Spinal cord (tissue), 10 donors: Measurements from ENCODE around the gene MPP1. TPM values are rescaled to one million over a fixed set of nuclear protein-coding genes. Genes with fewer than 3 reads are reported as not detected.
"Not testable (repeated sequence)": the region's sequence is repeated elsewhere in the genome, so short reads cannot be mapped to it uniquely, and the experiment has no call there.

Experiments used
- DNase-seq, 6 donors: peaks; one replicate each; pipeline versions ENCODE4 v3.0.0 to v3.0.0-alpha.2; 2013 to 2015; ENCODE audit warnings: low spot score in 6 of 6, low read depth in 4 of 6
- H3K27ac ChIP-seq: one replicate; pipeline ENCODE4 v1.5.1; 2013; ENCODE audit warnings: low read depth, low read length, control low read depth
- H3K27me3 ChIP-seq: one replicate; pipeline ENCODE4 v1.6.1; 2013; ENCODE audit warnings: low read length; ENCODE audit not compliant: control insufficient read depth, insufficient read depth
- H3K36me3 ChIP-seq: one replicate; pipeline ENCODE4 v1.6.1; 2013; ENCODE audit warnings: low read length; ENCODE audit not compliant: control insufficient read depth, insufficient read depth
- H3K4me1 ChIP-seq: one replicate; pipeline ENCODE4 v1.6.1; 2013; ENCODE audit warnings: low read length; ENCODE audit not compliant: control insufficient read depth, insufficient read depth
- H3K4me3 ChIP-seq: one replicate; pipeline ENCODE4 v1.5.1; 2013; ENCODE audit warnings: low read depth, low read length, control low read depth
- H3K9me3 ChIP-seq: one replicate; pipeline ENCODE4 v1.6.1; 2013; ENCODE audit warnings: low read length; ENCODE audit not compliant: control insufficient read depth, insufficient read depth
- WGBS: methylation state at CpG from one replicate; pipeline ENCODE4 v1.1.5; 2013; ENCODE audit warnings: missing lambda C conversion rate; ENCODE audit not compliant: insufficient coverage; 5-methylcytosine and 5-hydroxymethylcytosine counted together
- polyA plus RNA-seq, 2 donors: library from polyadenylated mRNA; unstranded; fragments of 120-200 nt; gene quantifications; one replicate each; pipeline ENCODE4 v1.2.1, GENCODE V29; 2013; ENCODE audit not compliant: insufficient read length in 2 of 2
- total RNA-seq, 2 donors: library from RNA; depleted of rRNA in 1 of 2; stranded (reverse); fragments of 120-200 nt in 1 of 2; fragments of >200 nt in 1 of 2; gene quantifications; one replicate each; pipeline versions ENCODE4 v1.2.3 to v1.2.4, GENCODE V29; 2013 to 2014
- donor health status: healthy.

The MPP1 gene
- total and polyA plus RNA-seq, 4 donors = 36.6 to 47.2 (median 43.4) TPM

DNA sequence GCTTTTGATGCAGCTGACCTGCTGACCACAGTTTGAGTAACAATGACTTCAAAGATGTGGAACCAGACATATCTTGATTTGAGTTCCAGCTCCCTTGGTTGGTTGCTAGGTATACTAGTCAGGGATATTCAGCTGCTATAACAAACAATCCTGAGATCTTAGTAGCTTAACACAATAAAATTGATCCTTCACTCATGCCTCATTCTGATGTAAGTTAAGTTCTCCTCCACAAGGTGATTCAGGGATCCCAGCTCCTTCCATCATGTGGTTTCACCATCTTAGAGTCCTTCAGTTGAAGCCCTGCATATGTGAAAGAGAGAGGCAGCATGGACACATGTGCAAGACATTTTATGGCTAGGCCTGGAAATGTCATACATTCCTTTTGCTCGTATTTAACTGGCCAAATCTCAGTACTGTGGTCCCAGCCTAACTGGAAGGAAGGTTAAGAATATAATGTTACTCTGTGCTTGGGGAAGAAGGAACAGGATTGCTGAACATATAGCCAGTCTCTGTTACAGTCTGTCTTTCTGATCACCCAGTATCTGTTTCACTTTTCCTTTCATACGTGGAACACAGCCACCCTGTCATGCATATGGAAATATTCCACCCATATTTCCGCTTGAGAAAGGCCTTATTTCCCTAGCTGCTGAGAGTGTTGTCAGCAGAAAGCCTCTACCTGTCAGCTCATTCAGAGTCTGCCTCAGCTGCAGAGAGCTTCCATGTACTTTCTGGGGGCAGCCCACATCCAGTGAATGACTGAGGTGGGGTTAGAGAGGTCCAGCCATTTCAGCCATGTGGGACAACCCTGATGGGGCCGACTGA lies 22.1 kb upstream of the MPP1 start:
- Histone ChIP-seq H3K4me1 (no peaks in the 10 kb centered on the region), H3K27me3 (no peaks in the 10 kb centered on the region), H3K9me3 (no peaks in the 10 kb centered on the region), H3K4me3 (no peak overlapping the region), H3K36me3 (no peaks in the 10 kb centered on the region), H3K27ac (no peak overlapping the region)
- WGBS = 60% methylated on average over 1 of the region's 4 CpGs
- no peak for DNase-seq

DNA sequence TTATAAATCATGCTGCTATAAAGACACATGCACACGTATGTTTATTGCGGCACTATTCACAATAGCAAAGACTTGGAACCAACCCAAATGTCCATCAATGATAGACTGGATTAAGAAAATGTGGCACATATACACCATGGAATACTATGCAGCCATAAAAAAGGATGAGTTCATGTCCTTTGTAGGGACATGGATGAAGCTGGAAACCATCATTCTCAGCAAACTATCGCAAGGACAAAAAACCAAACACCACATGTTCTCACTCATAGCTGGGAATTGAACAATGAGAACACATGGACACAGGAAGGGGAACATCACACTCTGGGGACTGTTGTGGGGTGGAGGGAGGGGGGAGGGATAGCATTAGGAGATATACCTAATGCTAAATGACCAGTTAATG lies 20.3 kb upstream of the MPP1 start:
- H3K4me3 ChIP-seq, H3K4me1 ChIP-seq, H3K27ac ChIP-seq, H3K9me3 ChIP-seq, DNase-seq, H3K27me3 ChIP-seq, H3K36me3 ChIP-seq: not testable (repeated sequence)
- WGBS = no CpG with 5 or more reads among the region's 3 CpGs

DNA sequence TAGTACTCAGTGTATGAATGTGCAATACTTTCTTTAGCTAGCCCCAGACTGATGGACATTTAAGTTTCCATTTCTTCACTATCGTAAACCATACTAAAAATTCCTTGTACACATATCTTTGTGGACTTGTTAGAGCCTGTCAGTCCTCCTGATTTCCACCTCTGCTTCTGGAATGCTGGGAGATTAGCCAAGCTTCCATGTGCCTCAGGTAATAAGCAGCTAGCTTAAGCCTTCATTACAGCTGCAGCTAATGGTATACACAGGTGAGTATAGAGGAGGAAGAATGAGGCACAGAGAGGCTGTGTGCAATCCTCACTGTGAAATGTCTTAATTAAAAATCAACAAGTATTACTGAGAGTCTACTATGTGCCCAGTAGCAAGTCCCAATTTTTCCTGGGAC lies 19.4 kb upstream of the MPP1 start:
- DNase-seq = no peak
- no CpG with 5 or more reads among the region's 1 CpG for WGBS
- Histone ChIP-seq H3K27ac (no peak overlapping the region), H3K4me3 (no peak overlapping the region), H3K27me3 (no peaks in the 10 kb centered on the region), H3K9me3 (no peaks in the 10 kb centered on the region), H3K36me3 (no peaks in the 10 kb centered on the region), H3K4me1 (no peaks in the 10 kb centered on the region)

- WGBS = 72% methylated on average over 3 of the region's 3 CpGs
- H3K36me3 ChIP-seq = no peaks in the 10 kb centered on the region
- no peak overlapping the region for H3K4me3 ChIP-seq
- H3K27ac ChIP-seq = no peak overlapping the region
- DNase-seq = no peak
- H3K27me3 ChIP-seq = no peaks in the 10 kb centered on the region
- no peaks in the 10 kb centered on the region for H3K4me1 ChIP-seq
- H3K9me3 ChIP-seq = no peaks in the 10 kb centered on the region
These were observed 16.7 kb upstream of the MPP1 start for GRCh38 chrX:154822029-154822428.

- no peak for DNase-seq
These were observed 16.2 kb upstream of the MPP1 start for GRCh38 chrX:154821523-154821922.

DNA sequence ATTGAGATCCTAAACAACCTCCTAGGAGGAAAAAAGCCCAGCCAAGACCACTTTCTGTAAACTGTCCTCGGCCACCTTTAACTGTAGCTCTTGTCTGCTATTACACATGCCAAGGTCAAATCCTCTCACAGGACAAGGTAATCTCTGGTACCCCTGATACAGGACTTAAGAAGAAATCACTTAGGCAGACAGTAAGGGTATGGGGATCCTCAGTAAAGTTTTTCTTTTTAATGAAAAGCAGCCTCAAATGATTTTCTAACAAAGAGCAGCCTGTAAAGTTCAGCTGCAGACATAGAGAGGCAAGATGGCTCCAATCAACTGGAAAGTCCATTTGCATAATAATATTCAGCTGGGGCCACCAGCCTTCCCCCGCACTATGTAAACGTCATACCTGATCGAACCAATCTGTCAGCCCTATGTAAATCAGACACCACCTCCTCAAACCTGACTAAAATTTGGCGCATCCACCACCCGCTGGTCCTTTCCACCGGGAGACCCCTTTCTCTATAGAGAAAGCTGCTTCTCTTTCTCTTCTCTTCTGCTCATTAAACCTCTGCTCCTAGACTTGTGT lies 14.6 kb upstream of the MPP1 start:
- DNase-seq = no peak
- 52% methylated on average over 7 of the region's 7 CpGs for WGBS
- no peak overlapping the region for H3K27ac ChIP-seq

More at GRCh38 chrX:154821523-154821922, 16.2 kb upstream of the MPP1 start:
- no peaks in the 10 kb centered on the region for H3K36me3 ChIP-seq
- H3K4me3 ChIP-seq = no peak overlapping the region
- H3K9me3 ChIP-seq = no peaks in the 10 kb centered on the region
- H3K27ac ChIP-seq = no peak overlapping the region
- H3K4me1 ChIP-seq = no peaks in the 10 kb centered on the region
- no peaks in the 10 kb centered on the region for H3K27me3 ChIP-seq

DNA sequence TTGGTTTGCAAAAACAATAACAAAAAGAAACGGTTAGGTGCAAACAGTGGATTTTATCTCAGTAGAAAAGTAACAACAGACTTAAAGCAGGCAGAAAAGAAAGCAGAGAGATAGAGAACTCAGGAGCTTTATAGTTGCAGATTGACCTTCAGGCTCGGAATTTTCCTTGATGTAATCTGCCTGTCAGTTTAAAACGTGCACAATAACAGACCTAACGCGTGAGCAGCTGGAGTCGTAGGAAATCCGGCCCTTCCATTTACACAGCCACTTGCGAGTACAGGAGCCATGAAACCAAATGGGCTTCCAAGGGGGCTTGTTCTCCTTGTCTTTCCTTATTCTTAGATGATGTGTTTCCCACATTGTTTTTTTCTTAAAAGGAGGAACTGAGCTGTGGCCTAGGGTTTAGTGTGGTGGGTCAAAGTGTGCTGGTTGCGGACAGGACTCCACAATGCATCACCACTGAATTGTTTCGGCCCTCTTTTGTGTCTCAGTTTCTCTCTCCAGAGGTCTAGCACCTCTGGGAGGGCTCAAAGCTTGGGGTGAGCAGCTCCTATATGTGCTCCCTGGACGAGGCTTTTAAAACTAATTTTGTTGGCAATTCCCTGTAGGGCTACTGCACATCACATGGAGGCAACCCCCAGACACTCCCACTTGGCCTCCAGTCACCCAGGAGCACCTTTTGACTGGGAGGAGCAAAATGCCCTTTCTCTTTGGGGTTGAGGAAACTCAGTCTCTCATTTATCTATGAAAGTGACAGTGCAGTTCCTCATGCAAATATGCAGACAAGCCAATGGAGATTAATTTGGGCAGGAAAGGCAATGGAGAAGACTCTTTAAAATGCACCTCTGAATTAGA lies 13.9 kb upstream of the MPP1 start:
- H3K36me3 ChIP-seq = no peaks in the 10 kb centered on the region
- no peak for DNase-seq
- no peaks in the 10 kb centered on the region for H3K9me3 ChIP-seq
- 58% methylated on average over 9 of the region's 11 CpGs for WGBS
- no peak overlapping the region for H3K4me3 ChIP-seq
- no peaks in the 10 kb centered on the region for H3K4me1 ChIP-seq
- H3K27me3 ChIP-seq = no peaks in the 10 kb centered on the region
- no peak overlapping the region for H3K27ac ChIP-seq

More for the DNA sequence above, 14.6 kb upstream of the MPP1 start:
- Histone ChIP-seq H3K4me1 (no peaks in the 10 kb centered on the region), H3K36me3 (no peaks in the 10 kb centered on the region), H3K4me3 (no peak overlapping the region), H3K27me3 (no peaks in the 10 kb centered on the region), H3K9me3 (no peaks in the 10 kb centered on the region)

GRCh38 chrX:154817048-154817618 lies 11.8 kb upstream of the MPP1 start:
- H3K4me1 ChIP-seq, H3K4me3 ChIP-seq, H3K9me3 ChIP-seq, DNase-seq, H3K27me3 ChIP-seq, H3K27ac ChIP-seq, H3K36me3 ChIP-seq: not testable (repeated sequence)
- WGBS = 92% methylated on average over 11 of the region's 19 CpGs

- not testable (repeated sequence) for H3K4me3 ChIP-seq, H3K27ac ChIP-seq, DNase-seq, H3K9me3 ChIP-seq, H3K36me3 ChIP-seq, H3K27me3 ChIP-seq, H3K4me1 ChIP-seq
- 73% methylated on average over 2 of the region's 4 CpGs for WGBS
These were observed 11.1 kb upstream of the MPP1 start for GRCh38 chrX:154816326-154816898.
